GM21825 (cell line): ENCODE measurements around the gene GTSE1.

Experiments
- ATAC-seq: cut with Tn5 transposase; IDR thresholded peaks from one replicate; pipeline ENCODE4 v1.9.1; 2021; ENCODE audit warnings: mild to moderate bottlenecking, moderate library complexity; ENCODE audit not compliant: unreplicated experiment

GTSE1 gene

DNA sequence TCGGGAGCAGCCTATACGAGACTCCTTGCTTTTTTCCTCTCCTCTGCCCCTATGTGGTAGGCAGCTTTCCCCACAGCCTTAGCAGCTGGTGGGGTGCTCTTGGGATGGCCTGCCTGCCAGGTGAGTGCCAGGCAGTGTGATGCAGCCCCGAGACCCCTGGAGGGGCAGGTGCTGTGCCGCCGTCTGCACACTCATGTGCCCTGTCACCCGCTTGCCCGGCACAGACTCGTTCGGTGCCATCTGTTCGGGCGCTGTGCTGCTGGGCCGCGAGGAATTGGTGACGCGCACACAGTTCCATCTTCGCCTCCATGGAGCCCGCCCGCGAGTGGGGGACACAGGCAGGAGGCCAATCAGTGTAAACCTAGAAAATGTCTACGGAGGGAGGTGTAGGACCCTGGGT is 54.0 kb downstream of the GTSE1 start:
- no peak for ATAC-seq

DNA sequence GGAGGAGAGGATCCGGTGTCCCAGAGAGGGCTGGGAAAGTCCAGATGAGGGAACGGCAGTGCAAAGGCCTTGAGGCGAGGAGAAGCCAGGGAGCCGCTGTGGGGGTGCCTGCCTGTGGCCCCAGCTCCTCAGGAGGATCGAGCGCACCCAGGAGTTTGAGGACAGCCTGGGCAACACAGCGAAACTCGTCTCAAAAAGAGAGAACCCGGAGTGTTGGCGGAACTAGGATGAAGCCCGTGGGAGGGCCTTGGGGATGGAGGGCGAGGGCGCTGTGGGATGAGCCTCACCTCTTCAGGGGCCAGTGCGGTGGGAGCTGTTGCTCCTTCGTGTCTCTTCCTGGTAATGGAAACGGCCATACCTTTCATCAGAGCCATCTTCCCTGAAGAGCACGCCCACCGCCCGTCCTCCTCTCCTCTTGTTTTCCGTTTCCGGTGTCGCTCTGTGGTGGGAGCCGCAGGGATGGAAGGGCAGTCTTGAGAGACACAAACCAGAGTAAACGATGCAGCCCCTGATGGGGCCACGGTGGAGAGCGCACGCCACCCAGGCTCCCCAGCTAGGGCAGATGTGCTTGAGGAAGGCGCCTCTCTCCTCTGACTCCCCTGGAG is 54.6 kb downstream of the GTSE1 start:
- no peak for ATAC-seq

DNA sequence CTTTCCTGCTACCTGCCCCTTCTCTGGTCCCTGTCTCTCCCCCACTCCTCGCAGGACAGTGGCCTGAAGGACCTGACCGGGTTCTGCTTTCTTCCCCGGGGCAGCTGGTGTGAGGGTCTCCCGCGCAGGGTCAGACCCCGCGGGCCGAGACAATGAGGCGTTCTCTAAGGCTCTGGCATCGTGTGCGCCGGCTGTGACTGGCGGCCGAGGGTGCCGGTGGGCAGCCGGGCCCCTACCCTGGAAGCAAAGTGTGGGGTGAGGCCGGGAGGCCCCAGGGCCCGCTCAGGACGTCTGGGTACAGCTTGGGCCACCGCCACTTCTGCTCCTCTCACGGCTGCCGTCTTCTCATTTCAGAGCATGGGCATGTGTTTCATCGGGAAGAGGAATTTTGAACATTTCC is 55.1 kb downstream of the GTSE1 start:
- ATAC-seq: no peak

DNA sequence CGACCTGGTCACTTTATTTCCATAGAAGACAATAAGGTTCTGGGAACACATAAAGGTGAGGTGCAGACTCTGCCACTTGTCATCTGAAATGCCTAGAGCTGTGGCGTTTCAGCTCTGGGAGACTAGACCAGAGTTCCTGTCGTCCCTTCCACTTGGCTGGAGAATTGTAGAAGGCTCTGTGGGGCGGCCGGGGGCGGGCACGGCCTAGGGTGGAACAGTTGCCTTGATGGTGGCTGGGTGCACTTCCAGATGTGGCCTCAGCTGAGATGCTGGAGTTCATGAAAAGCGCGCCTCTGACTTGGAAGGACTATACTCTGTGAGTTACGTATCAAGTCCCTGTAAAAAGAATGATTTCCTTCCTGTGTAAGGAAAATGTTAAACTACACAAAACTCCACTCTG is 55.6 kb downstream of the GTSE1 start:
- no peak for ATAC-seq

DNA sequence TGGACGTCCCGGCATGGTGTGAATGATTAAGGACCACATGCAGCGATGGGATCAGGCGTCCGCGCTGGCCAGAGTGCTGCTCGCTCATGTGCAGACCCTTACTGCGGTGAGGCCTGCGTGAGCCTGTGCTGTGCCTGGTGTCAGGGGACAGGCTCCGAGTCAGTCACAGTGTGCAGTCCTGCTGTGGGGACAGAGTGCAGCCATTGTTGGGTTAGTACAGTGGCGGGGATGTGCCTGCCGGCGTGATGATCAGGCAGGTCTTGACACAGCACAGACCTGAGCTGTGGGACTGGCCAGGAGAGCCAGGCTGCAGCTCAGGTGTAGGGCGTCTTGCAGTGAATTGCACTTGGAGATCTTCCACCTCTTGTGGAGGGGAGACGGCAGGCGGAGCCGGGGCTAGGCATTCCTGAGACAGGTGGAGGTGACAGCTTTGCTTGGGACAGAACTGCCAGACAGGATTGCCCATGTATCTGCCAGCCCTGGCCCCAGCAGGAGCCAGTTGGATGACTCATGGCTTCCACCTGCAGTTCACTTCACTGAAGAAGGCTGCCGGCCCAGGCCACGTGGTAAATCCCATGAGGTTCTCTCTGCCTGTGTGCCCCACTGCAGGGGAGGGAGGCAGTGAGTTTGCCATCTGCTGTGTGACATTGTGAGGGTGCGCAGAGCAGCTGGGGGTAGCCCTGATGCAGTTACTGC is 56.2 kb downstream of the GTSE1 start:
- no peak for ATAC-seq

DNA sequence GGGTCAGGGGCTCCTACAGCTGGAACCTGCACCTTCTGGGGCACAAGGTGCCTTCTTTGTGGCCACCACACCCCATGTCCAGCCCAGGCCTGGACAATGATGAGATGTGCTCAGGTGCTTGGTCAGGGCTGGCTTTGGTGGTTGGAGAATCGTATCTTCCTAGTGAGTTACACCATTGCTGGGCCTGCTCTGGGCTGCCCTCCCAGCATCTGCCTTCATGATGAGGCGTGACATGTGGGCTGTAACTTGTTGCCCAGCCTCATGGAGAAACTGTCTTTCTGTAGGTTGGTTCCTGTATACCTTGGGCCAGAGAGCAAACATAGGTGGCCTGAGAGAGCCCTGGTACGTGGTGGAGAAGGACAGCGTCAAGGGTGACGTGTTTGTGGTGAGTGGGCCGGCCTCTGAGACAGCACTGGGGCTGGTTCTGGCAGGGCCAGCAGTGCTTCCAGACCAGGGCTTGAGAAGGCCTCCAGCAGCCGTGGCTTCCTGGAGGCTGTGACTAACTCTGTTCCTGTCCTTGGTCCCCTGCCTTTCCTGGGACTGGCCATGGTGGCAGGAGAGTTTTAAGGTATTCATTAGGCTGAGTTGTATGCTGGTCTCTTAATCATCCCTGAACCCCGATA is 56.9 kb downstream of the GTSE1 start:
- no peak for ATAC-seq

DNA sequence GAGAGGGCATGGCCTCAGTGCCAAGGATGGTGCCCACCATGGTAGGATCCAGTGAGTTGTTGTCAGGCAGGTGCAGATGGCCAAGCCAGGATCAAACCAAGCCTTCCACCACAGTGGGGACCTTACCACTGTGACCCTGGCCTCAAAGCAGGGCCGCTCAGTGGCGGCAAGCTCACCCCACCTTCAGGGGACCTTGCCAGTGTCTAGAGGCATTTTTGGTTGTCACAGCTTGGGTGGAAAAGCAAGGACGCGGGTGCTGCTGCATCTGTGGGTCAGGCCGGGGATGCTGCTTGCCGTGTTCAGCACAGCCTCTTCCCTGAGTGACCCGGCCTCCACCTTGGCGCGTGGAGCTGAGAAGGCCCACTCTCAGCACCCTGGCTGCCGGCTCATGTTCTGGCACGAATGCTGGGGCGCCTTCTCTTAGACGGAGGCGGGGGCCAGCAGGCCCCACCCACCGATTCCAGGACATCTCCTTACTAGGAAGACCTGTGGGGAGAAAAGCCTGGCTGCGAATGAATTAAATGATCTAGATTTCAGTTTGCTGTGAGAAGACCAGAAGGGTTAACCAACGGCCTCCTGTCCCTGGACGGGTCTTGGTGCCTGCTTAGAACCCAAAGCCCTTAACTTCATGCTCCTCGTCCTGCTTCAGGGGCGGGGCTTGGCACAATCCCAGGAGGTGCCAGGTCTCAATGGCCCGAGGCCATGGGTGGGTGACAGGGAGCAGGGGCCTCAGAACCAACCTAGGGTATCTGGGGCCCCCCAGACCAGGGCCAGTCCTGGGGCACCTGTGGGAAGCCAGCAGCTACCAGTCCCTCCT is 57.7 kb downstream of the GTSE1 start:
- no peak for ATAC-seq

DNA sequence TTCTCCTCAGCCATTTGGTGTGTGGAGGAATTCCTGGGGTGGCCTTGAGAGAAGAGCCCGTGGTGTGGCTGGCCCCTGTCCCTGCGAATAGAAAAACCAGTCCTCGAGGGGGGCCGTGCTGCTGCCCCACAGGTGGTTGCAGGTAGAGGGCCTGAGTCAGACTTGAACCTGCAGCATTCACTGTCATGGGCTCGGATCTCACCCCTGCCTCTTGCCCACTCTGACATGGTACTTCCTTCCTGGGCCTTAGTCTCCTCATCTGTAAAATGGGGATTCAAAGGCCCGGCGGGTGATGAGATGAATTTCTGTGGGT is 58.3 kb downstream of the GTSE1 start:
- no peak for ATAC-seq

DNA sequence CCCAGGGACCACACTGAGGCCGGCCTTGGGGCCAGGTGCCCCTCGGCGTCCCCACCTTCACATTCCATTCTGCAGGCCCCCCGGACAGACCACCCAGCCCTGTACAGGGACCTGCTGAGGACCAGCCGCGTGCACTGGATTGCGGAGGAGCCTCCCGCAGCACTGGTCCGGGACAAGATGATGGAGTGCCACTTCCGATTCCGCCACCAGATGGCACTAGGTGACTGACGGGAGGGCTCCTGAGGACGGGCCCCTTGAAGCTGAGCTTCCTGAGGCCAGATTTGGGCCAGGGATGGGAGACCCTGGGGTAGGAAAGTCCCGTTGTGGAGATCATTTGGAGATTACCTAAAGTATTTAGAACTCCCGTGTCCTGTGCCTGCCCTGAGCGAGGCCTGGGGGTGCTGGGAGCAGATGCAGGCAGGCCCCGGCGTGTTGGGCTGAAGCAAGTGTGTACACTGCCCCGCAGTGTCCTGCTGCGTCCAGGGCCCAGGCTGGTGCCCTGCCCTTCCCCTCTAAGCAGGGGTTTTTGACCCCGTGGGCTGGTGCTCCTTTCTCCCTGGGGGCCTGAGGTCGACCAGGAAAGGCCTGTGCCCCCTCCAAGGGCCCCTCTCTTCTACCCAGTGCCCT is 58.8 kb downstream of the GTSE1 start:
- ATAC-seq: no peak

DNA sequence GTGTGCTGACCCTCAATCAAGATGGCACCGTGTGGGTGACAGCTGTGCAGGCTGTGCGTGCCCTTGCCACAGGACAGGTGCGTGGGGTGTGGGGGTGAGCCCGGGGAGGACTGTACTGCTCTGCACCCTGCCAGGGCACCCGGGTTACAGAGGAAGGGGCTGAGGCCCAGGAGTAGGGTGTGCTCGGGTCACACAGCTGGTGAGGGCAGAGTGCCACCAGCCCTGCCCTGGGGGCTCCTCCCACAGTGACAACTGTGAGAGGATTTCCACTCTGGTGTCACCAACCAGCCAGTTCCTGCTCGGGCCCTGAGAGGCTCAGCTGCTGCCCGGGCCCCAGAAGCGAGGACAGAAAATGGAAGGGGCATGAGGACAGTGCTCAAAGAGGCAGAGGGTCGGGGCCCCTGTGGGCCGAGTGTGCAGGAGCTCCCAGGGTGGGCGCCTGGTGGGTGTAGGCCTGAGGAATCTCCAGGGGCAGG is 59.4 kb downstream of the GTSE1 start:
- ATAC-seq: no peak

DNA sequence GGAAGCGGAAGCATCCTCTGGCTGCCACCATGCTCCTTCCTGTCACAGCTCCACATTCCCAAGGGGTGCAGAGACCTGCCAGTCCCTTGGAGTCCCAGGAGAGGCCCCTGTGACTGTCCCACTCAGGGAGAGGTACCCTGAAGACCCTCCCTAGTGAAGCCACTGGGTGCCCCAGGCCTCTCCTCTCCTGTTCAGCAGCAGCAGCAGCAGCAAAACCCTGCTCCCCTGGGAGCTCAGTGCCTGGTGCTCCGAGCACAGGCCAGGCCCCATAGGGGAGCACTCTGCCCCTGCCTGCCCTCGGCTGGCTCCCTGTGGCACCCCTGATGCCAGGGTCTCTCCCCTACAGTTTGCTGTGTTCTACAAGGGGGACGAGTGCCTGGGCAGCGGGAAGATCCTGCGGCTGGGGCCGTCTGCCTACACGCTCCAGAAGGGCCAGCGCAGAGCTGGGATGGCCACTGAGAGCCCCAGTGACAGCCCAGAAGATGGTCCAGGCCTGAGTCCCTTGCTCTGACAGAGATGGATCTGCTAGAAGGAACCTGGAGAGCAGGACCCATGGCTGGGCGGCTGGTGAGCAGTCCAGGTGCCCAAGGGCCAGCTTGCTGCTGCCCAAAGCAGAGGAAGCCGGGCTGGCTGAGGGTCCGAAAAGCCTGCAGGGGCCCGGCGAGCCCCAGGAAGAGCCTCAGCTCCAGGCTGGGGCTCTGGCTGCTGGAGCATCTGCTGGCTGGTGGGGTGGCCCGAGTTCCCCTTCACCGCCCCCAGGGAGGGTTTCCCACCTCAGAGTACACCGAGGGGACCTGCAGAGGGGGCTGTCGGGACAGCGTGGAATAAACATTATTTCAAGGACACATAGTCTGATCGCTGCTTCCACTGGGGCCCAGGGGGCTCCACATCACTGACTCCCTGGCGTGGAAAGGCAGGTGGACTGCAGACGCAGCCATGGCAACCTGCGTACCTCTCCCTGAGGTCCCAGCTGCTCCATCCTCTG is 60.1 kb downstream of the GTSE1 start:
- no peak for ATAC-seq

DNA sequence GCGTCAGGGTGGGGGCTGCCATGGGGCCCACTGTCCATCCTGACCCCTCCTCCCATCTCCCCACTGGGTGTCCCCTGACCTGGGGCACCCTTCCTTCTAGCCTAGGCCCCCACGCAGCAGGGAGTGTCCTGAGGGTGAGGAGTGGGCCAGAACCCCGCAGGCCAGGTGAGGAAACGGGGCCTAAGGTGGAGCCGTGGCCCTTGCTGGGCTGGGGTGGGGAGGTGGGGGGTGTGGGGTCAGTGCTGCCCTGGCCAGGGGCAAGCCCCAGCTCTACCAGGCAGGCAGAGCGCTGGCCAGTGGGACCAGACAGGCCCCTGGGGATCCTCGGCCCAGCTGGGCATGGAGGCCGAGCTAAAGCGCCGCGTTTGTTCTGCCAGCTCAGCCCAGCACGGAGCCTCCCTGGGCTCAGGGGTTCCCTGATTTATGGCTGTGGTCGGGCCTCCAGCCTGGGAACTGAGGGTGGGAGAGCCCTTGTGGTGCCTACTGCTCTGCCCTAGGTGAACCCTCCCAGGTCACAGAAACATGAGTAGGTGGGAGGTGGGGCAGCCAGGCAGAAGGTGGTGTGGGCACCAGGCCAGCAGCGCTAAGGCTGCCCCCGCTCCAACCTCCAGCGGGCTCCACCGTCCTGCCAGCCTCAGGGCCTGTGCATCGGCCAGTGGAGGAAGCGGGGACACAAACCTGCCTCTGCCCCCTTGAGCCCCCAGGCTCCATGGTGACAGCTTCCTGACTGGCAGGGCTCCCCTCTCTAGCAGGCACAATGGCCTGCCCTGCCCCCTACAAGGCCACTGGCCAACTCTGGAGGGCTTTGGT is 61.2 kb downstream of the GTSE1 start:
- ATAC-seq: no peak

DNA sequence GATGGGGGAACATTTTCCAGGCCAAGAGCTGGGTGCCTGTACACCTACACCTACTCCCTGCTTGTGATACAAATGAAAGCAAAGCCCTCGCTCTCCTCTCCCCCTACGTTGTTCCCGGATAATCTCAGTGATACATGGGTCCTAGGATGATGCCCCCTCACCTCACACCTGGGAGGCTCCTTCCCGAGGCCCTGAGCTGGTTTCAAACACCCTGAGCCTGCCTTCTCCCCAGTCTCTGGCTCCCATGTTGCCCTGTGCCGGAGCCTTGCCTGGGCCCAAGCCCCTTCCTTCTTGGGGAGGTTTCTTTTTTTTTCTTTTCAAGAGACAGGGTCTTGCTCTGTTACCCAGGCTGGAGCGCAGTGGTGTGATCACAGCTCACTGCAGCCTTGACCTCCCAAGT is 62.1 kb downstream of the GTSE1 start:
- ATAC-seq: no peak

DNA sequence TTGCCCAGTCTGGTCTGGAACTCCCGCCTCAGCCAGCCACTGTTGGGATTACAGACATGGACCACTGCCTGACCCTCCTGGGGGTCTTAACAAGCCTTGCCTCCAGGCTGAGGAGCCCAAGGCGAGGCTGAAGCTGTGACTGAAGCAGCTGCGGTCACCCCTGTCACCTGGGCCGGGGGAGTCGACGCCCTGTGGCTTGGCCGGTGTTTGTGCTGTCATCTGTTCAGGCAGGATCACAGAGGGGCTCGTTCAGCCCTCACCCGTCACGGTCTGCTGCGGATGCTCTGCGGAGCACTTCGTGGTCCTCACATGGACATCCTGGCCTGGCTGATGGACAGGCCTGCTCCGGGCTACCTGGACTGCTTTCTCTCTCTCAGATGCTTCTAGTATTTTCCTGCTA is 62.7 kb downstream of the GTSE1 start:
- ATAC-seq: no peak

DNA sequence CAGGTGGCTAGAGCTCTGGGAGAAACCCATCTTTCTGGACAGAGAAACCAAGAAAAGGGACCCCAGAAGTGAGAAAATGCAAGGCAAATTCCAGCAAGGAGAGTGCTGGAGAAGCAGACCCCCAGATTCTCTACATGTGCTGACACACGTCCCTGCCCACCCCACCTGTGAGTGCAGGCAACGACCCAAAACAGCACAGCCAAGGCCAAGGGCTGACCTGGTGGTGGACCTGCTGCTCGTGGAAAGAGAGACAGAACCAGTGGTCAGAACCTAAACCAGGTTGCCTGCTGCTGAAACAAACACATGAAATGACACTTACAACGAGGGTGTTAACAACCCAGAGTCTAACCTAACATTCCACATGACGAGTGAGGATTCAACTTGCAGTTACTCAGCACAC is 63.4 kb downstream of the GTSE1 start:
- no peak for ATAC-seq

DNA sequence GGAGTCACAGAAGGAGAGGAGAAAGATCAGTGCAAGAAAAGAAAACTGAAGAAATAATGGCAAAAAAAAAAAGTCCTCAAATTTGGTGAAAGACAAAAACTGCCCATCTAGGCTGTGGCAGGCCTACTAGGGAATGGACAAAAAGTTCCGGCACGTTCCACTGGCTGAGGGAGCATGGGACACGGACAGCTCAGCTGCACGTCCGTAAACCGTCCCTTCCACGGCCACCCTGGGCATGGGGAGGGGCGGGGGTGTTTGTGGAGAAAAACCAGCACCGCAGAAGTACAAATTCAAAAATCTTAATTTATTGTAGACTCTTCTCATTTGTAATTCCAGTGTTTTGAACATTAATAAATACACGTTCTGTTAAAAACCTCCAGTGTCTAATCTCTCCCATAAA is 64.2 kb downstream of the GTSE1 start:
- no peak for ATAC-seq

DNA sequence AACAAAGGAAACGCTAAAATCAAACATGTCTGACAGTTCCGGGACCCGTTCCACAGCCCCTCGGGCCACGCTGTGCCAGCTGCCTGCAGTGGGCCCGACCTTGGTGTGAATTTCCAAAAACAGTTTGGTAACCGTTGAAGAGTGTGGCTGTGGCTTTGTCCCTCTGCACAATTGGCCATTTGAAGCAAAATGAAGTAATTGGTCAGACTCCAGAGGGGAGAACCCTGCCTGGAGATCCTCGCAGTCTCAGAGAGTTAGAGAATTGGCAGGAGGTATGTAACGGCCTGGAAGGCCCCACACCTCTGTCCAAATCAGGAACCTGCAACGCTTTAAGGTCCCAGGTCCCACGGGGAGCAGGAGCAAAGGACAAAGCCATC is 65.1 kb downstream of the GTSE1 start:
- no peak for ATAC-seq

DNA sequence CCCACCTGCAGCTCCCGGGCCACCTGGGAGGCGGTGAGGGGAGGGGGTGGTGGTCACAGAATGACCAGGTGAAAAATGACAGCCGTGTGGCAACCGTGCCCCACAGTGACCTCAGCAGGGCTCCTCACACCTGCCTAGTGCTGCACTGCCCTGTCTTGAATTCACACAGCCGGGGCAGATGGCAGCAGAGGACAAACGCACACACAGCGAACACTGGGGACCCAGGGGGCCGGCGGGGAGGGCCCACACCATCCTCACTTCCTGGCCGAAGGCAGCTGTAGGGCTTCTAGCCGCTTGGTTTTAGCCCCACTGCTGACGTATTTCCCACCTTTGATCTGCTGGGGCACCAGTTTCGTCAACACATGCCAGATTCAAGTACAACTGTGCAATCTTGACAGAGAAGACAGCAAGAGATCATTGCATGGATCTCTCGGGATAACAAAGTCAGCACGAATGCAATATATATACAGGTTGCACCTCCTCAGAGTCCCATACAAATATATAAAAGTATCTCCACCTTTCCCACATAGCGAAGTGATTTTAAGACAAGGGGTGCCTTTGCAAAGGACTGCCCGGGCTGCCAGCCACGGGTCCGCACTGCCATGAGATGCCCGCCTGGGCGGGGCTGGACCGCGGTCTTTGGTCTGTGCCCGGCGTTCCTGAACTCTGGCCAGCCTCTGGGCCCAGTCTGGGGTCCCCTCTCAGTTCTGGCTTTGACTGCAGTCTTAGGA is 65.7 kb downstream of the GTSE1 start:
- no peak for ATAC-seq
